ENCODE data around the gene ZBTB16. TPM values are rescaled to one million over a fixed set of nuclear protein-coding genes. Genes with fewer than 3 reads are reported as not detected.

The ZBTB16 gene
- total RNA-seq, 1 donor from 2014 or later: 64.5 TPM

- no peak overlapping the region for H3K27ac ChIP-seq (replicated peaks)
Observed at GRCh38 chr11:114050258-114050927, 9.1 kb upstream of the ZBTB16 start.

GRCh38 chr11:114051558-114051957, 8.0 kb upstream of the ZBTB16 start:
- no peak for DNase-seq
- H3K27me3 ChIP-seq (ENCODE audit: low read depth): no peaks in the 10 kb centered on the region
- intact Hi-C loops (cut with micrococcal nuclease): loop anchor here (10.0 kb wide), 1 partner anchor 133 kb away; no protein-coding TSS in a partner anchor
- no peak for TF ChIP-seq CTCF (IDR thresholded peaks at IDR 0.05; ENCODE audit: borderline replicate concordance)
- H3K4me3 ChIP-seq: no peak overlapping the region
- peaks cover 18% of the 10 kb centered on the region for H3K4me1 ChIP-seq
- H3K9me3 ChIP-seq (replicated peaks): no peaks in the 10 kb centered on the region
- H3K36me3 ChIP-seq: no peaks in the 10 kb centered on the region
- H3K27ac ChIP-seq (replicated peaks): no peak overlapping the region

More at GRCh38 chr11:114050258-114050927, 9.1 kb upstream of the ZBTB16 start:
- H3K27me3 ChIP-seq (ENCODE audit: low read depth): no peaks in the 10 kb centered on the region
- intact Hi-C loops (cut with micrococcal nuclease): loop anchor here (10.0 kb wide), 1 partner anchor 134 kb away; no protein-coding TSS in a partner anchor
- no peak for DNase-seq
- H3K4me1 ChIP-seq: peaks cover 12% of the 10 kb centered on the region
- H3K36me3 ChIP-seq: no peaks in the 10 kb centered on the region
- H3K4me3 ChIP-seq: no peak overlapping the region
- H3K9me3 ChIP-seq (replicated peaks): no peaks in the 10 kb centered on the region
- TF ChIP-seq CTCF (IDR thresholded peaks at IDR 0.05; ENCODE audit: borderline replicate concordance): no peak

DNA sequence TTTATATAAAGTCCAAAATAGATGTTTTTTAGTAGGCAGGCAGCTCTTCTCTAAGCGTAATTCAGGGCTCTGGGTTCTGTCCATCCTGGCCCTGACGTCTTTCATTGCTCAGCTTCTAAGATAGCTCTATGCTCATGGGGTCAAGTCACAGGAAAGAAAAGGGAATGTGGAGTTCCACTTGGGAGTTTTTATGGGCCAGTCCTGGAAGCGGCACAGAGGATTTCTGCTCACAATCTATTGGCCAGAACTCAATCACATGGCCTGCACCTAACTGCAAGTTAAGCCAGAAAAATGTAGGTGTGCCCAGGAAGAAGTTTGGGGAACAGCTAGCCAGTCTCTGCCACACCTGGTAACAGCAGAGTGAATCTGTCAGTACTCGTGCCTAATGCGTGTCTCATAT, 7.4 kb upstream of the ZBTB16 start:
- TF ChIP-seq CTCF (IDR thresholded peaks at IDR 0.05; ENCODE audit: borderline replicate concordance): no peak
- no peak overlapping the region for H3K27ac ChIP-seq (replicated peaks)
- peaks cover 24% of the 10 kb centered on the region for H3K4me1 ChIP-seq
- no peaks in the 10 kb centered on the region for H3K36me3 ChIP-seq
- no peak overlapping the region for H3K4me3 ChIP-seq
- intact Hi-C loops (cut with micrococcal nuclease): loop anchor here (10.0 kb wide), 1 partner anchor 133 kb away; no protein-coding TSS in a partner anchor
- H3K9me3 ChIP-seq (replicated peaks): no peaks in the 10 kb centered on the region
- DNase-seq: no peak
- H3K27me3 ChIP-seq (ENCODE audit: low read depth): no peaks in the 10 kb centered on the region

GRCh38 chr11:114053406-114053805, 6.1 kb upstream of the ZBTB16 start:
- no peak for DNase-seq
- Histone ChIP-seq H3K27ac (replicated peaks) (no peak overlapping the region), H3K4me3 (no peak overlapping the region), H3K27me3 (ENCODE audit: low read depth) (no peaks in the 10 kb centered on the region), H3K36me3 (no peaks in the 10 kb centered on the region), H3K4me1 (peaks cover 37% of the 10 kb centered on the region), H3K9me3 (replicated peaks) (no peaks in the 10 kb centered on the region)
- TF ChIP-seq CTCF (IDR thresholded peaks at IDR 0.05; ENCODE audit: borderline replicate concordance): no peak
- intact Hi-C loops (cut with micrococcal nuclease): loop anchor here (10.0 kb wide), 1 partner anchor 131 kb away; no protein-coding TSS in a partner anchor

DNA sequence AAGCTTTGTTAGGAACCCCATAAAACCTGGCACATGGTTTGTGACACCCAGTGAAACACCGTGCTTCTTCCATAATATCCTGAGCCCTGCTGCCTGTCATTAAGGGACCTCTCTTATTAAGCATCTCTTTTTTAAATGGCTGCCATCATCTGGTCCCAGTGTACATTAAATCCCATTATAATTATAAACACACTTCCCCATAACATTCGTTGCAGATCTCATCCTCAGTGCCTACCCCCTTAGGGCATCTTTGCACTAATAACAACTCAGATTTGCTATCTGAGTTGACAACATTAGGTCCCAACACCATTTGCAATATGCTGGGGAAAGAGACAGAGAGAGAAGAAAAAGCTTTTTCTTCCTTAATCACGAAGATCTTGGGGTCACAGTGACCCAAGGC, 4.7 kb upstream of the ZBTB16 start:
- no peak for TF ChIP-seq CTCF (IDR thresholded peaks at IDR 0.05; ENCODE audit: borderline replicate concordance)
- intact Hi-C loops (cut with micrococcal nuclease): loop anchor here (10.0 kb wide), 1 partner anchor 130 kb away; no protein-coding TSS in a partner anchor
- no peaks in the 10 kb centered on the region for H3K9me3 ChIP-seq (replicated peaks)
- H3K4me3 ChIP-seq: no peak overlapping the region
- H3K36me3 ChIP-seq: no peaks in the 10 kb centered on the region
- DNase-seq: no peak
- no peaks in the 10 kb centered on the region for H3K27me3 ChIP-seq (ENCODE audit: low read depth)
- no peak overlapping the region for H3K27ac ChIP-seq (replicated peaks)
- H3K4me1 ChIP-seq: peaks cover 35% of the 10 kb centered on the region
